HG03159 (cell line): Measurements from ENCODE around the gene FCN1.

Source experiments
- ATAC-seq: cut with Tn5 transposase; IDR thresholded peaks from one replicate; pipeline ENCODE4 v1.9.1; 2021; ENCODE audit warnings: mild to moderate bottlenecking, moderate library complexity; ENCODE audit not compliant: unreplicated experiment

Gene FCN1

DNA sequence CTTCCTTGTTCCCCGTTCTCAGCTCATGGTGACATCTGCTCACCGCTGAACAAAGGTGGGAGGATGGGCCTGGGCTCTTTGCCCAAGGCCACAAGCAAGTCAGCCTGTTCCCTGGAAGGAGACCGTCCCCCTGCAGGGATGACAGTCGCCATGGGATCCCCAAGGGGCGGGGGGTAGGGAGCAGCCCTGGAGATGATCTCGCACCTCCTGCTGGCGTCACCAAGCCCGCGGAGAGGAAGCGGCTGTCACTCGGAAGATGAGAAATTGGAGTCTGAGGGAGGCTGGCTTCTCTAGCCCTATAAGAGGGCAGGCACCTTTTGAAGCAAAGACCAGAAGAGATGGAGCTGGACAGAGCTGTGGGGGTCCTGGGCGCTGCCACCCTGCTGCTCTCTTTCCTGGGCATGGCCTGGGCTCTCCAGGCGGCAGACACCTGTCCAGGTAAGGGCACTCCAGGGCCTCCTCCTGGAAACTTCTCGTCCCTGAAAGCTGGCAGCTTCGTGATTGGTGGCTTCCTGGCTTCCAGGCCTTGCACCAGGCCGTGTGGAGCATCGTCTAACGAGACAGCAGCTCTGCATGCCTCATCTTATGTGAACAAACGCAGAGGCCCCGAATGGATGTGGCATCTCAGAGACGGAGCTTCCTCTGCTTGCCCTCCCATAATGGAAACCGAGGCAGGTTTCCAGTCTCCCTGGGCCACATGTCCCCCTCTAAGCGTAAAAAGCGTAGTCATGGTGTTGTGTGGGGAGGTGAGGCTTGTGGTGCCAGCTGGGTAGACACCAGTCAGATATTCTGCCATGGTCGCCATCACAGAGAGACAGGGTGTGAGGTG, 37.0 kb downstream of the FCN1 start, which contains the start of gene FCN2:
TSS of gene FCN2 (plus strand) at position 327 of the 829 bp plus-strand sequence. CDS start at position 339, 12 bp downstream.
- no peak for ATAC-seq

DNA sequence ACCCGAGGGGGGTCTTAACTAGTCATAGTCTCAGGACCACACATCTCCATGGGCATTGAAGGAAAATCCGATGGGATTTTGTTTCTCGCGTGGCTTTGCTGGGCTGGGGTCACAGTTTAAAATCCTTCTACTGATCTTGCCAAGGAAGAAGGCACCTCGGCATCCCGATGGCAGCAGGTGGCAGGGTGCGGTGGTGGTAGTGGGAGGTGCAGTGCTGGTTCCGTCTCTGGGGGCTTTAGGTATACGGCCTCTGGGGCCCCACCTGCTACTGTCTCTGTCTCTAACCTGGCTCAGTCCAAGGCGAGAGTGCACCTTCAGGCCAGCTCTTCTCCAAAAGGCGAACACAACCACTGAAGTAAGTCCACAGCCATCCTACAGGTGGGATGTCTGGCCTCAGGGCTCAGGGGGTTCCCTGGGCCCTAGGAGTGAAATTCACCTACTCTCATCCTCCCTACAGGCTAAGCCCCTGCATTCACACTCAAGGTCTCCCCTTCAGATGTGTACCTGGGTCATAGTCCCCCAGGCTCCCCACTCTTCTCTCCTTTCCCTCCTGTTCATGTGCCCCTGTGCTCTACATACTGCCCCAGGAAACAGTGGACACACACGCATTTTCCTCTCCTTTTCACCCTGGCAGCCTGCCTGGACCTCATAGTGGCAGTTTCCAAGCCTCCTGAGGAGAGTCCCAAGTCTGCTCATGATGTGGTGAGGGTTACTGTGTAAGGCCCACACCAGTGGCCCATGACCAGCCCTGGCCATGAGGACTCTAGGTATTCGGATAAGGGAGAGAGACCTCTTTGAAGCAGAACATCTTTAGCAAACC, 37.8 kb downstream of the FCN1 start:
- ATAC-seq, result no peak

DNA sequence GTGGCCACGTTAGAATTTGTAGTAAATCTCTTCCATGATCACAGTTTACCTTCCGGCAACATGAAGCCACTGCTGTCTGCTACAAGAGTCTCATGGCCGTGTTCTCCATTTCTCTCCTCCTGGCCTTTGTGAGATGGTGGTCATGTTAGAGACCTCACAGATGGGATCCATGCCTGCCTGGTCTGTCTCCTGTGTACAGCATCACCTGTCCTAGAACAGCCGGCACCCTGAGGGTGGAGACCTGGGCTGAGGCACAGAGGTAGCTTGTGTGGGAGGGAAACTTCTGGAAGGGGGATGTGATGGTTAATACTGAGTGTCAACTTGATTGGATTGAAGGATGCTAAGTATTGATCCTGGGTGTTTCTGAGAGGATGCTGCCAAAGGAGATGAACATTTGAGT, 40.2 kb downstream of the FCN1 start:
- ATAC-seq, result no peak

DNA sequence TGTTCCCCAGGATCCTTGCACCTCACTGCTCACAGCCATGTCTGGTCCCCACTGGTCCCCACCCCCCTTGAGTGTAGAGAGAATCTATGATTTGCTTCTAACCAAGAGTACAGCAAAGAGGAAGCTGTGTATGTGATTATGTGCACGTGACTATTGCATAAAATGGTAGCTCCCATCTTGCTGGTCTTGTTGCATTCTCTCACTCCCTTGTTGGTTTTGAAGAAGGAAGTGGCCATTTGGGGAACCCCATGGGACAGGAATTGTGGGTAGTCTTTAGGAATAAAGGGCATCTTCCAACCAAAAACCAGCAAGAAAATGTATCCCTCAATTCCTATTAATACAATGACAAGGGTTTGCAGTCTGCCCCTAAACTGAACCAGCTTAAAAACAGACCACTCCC, 42.3 kb downstream of the FCN1 start:
- ATAC-seq, result no peak

DNA sequence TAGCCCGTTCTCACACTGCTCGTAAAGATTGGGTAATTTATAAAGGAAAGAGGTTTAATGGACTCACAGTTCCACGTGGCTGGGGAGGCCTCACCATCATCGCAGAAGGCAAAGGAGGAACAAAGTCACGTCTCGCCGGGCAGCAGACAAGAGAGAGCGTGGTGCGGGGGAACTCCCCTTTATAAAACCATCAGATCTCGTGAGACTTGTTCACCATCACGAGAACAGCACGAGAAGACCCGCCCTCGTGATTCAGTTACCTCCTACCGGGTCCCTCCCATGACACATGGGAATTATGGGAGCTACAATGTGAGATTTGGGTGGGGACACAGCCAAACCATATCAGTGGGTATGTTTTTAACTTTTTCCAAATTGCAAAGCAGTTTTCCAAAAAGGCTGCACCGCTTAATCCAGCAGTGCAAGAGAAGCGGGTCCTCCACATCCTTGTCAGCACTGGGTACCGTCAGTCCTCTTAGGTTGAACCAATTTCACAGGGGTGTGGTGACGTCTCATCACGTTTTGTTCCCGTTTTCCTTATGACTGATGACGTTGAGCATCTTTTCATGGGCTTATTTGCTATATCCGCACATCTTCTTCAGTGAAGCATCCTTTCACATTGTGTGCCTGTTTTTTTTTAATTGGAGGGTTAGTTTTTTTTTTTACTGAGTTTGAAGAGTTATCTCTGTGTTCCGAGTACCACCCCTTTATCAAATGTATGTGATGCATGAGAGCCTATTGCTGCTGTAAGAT, 45.1 kb downstream of the FCN1 start:
- ATAC-seq, result no peak

DNA sequence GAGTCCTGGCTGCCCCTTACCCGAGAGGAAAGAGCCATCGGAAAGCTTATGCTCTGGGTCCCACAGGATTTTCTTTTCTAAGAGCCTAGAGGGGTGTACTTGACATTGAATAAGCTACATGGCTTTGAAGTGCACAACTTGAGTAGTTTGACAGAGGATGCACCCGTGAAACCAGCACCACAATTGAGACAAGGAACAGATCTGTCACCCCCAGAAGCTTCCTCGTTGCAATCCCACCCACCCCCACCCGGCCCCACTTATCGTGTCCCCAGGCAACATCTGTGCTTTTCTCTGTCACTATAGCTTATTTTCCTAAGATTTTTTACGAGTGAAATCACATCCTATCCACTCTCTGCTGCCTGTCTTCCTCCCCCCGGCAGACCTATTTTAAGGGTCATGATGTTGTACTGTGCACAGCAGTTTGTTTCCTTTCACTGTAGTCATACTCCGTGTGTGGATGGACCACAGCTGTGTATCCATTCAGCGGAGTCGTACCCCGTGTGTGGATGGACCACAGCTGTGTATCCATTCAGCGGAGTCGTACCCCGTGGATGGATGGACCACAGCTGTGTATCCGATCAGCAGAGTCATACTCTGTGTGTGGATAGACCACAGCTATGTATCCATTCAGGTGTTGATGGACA, 45.9 kb downstream of the FCN1 start:
- ATAC-seq, result no peak

DNA sequence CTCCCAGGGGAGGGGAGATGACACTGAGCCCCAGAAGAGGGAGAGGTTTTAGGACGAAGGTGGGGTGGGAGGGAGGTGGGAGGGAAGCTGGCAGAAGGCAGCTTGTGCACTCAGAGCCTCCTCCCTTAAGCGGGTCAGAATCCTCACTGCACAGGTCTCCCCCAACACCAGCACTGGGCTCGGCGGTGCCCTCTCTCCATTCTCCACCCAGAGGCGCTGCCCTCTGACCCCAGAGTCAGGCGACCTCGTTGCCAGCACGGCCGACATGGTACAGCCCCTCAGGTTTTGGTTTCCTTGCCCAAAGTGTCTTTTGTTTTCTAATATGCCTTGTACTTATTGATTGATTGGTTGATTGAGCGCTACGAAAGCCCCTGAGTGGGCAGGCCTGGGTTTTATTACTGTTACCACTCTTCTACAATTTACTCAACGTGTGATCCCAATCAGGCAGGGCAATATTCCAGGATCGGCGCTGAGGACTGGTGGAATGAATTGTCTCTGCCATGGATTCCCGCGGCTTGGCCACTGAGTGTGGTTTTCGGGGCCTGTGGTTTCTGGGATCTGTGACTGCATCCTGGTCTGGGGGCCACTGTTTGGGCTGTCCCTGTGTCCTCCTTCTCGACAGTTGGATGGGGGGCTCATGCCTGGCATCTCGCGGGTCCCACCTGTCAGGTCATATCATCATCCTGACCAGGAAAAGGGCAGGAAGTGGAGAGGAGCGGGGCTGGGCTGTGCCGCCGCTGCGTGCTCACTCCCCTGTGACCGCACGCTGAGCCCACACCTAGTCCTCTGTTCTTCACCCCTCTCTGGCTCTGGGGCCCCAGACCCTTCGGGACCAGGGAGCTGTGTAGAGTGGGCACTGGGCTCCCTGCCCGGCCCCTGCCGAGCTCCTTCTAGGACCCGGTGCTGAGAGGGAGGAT, 46.7 kb downstream of the FCN1 start:
- ATAC-seq, result no peak

DNA sequence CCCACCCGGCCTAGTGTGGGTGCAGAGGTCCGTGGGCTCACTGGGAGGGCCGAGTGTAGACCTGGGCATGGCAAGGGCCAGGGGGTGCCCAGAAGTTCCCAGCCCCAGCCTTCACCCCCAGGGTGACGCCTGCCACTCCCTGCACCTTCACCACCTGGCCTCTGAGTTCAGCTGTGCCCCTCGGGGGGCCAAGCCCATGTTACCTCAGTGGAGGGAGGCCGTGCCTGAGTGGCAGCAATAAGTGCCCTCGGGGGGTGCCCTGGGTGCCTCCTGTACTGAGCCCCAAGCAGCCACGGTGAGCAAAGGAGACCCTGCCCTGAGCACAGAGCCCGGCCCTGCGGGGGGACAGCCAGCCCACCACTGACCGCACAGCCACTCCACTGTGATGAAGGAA, 47.4 kb downstream of the FCN1 start:
- no peak for ATAC-seq

DNA sequence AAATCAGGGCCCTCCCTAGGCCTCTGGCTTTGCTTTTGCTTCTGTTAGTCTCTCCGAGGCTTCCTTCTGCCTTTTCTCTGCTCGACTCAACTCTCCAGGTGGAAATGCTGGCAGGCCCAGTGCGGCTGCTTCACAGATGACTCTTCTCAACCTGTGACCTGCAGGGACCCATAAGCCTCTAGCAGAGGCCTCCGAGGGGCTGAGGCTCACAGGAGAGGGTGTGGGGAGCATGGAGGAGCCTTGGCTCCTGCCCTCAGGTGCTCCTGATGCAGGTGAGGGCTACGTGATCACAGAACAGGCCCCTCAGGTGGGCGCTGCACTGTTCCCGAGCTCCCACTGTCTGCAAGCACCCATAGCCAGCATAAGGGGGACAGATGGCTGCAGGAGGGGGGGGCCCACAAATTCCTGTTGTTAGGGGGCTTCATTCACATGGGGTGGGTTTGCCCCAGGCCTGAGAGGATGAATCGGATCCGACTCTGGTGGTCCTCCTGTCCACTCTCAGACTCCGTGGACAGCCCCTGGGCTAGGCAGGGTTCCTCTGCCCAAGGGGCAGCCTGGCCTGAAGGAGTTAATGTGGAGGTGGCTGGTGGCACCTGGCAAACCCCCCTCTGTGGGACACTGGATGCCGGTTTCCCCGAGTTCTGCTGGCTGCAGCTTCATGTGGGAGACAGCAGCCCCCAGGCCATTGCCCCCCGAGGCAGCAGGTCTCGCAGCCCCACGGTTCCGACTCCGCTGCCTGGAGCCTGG, 48.0 kb downstream of the FCN1 start:
- no peak for ATAC-seq

DNA sequence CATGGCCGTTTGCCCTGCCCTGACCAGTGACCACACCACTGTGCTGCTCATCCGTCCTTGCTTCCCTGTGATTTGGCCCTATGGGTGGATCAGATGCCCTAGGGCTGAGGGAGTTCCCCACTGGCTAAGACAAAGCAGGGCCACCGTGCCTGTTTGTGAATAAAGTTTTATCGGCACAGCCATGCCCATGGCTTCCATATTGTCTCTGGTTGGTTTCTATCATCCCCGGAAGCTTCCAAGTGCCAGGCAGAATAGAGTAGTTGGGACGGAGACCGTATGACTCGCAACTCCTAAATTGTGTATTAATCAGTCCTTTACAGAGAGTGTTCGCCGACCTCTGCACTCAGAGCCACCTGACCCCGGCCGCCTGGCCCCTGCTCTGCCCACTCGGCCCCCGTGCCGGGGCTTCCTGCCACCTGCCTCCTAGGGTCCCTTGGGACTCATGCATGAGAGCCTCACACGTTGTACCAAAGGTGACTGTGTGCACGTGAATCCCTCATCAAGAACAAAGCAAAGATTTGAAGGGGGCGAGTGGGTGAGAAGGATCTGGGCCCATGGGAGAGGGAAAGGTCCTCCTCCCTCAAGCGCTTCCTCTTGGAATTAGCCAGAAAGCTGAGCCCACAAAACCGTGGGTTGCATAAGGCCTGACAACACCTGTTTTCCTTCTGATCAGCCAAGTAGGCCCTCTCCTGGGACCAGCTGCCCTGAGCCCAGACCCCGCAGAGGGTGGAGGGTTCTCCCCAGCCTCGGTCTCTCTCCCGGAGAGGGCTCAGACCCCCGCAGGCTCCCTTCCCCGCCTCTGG, 48.8 kb downstream of the FCN1 start:
- no peak for ATAC-seq

DNA sequence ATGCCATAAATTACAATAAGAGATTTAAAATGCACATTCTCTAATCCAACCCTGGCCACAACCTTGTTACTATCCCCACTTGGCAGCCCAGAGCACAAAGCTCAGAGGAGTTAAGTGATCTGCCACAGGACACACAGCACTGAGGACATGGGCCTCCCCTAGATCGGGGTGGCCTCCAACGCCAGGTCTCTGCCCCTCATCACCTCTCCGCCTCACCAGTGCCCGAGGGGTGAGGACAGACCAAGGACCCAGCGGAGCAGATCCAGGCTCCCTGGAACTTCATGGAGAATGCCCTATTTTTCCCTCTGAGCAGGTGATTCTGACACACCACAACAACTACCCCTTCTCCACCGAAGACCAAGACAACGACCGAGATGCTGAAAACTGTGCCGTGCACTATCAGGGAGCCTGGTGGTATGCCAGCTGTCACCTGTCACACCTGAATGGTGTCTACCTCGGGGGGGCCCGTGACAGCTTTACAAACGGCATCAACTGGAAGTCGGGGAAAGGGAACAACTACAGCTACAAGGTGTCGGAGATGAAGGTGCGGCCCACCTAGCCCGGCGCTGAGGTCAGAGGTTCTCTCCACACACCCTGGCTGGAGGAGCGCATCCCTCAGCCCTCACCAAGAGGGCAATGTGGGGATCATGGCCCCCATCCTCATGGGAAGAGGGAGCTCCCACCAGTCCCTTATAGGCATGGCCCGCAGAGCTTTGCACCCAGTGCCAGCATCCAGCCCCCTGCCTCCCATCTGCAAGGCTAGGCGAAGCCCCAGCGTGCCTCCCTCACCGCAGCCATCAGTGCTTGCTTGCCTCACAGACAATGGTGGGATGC, 49.6 kb downstream of the FCN1 start:
- no peak for ATAC-seq

DNA sequence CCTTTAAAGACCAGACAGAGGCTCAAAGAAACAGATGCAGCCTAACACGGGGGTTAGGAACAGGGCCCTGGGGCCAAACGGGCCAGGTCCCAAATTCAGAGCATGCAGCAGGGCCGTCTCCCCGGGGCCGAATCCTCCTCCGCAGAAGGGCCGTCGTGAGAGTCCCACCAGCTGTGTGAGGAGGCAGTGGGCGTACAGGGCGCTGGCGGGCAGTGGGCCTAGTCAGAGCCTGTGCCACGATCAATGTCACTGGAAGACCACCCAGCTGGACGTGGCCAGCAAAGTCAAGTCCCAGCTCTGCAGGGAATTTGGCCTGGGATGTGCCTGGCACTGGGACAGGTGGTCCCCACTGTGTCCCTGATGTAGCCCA, 52.9 kb downstream of the FCN1 start:
- no peak for ATAC-seq

DNA sequence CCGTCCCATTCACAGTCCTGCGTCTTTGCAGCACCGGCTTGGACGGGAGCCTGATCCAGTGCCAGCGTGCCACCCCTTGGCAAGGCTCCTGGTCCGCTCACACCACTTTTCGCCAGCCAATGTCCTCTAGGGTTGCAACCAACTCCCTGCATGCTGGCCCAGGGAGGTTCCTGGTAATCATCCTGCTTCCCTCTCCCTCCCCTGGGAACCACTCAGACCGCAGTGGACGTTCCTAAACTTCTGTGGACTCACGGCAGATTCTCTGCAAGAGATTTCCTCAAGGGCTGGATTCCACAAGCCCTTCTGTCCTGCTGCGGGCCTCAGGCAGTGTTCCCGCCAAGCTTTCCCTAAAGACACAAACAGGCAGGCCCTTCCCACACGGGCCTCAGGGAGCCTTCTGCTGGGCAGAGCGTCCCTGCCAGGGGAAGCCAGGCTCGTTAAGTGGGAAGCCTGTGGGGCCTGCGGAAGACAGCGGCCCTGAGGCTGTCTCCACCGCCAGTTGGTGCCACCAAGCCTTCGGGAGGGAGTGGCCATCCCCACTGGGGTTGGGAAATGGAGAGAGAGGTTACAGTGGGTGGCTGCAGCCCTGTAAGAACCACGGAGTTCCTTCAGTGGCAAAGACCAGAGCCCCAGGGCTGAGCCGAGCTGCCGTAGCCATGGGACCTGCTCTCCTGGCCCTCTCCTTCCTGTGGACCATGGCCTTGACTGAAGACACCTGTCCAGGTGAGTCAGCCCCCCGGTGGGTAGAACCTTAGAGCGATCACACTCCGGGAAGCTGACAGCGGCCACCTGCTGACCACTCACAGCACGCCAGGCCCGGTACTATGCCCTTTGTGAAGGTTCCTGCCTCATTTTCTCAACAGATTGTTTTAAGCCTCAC, 53.5 kb downstream of the FCN1 start:
- no peak for ATAC-seq

DNA sequence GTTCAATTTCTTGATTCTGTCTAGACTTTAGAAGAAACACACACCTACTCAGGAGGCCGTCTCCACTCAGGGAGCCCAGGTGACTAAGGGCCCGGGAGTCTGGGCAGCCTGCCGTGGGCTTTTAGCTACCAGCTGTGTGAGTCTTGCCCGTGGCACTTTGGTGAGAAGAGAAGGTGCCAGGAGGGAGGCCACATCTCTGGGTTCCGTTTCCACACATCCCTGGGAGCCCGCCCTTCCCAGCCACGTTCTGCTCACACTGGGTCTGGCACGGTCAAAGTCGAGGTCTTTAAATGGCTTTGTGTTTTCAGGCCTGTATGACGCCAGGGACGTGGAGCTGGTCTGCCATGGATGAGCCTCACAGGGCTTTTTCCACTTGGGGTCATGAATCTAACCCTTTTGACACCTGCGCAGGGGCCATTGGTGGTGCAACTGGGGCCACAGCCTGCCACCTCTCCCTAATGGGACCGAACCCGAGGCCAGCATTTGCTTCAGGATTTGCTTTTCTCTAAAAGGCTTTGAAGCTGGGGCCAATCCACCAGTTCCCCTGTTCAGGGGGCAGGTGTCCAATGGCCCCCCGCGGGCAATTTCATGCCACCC, 54.3 kb downstream of the FCN1 start:
- no peak for ATAC-seq

DNA sequence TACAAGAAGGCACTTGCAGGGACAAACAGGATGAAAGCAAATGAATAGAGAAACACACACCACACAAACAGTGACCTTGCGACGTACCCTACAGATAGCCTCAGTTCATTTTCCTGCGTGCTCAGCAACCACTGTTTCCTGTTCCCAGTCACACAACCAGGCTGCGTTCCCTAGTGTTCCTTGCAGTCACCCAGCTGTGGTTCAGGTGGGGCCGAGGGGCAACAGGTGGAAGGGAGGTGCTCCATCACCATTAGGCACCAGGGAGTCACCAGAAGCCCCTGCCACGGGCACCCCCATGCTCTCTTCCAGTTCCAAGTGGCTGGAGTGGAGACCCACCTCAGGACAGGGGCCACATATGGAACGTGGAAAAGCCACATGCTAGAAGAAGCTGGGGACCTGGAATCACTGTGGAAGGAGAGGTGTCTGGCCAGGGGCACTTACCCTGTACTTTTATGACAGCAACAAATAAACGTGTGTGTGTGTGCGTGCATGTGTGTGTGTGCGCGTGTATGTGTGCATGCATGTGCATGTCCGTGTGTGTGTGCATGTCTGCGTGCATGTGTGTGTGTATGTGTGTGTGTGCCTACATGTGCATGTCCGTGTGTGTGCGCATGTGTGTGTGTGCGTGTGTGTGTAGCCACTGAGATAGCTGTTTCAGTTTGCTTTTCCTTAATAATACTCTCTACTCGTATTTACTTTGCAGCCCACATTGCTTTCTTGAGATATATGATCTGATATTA, 55.9 kb downstream of the FCN1 start:
- ATAC-seq, result no peak
